Right lobe of liver (tissue), 4 donors: ENCODE results near the gene CAPN5.

Source experiments
- POLR2A ChIP-seq: fragments of 450-650 bp; IDR thresholded peaks from one replicate; pipeline ENCODE4 v1.6.1; 2017; ENCODE audit warnings: antibody characterized with exemption, mild to moderate bottlenecking
- TF ChIP-seq, protein P1 (sequence below), 4 donors: fragments of 200-600 bp in 3 of 4; fragments of 450-650 bp in 1 of 4; IDR thresholded peaks; one replicate each; pipeline versions ENCODE4 v1.5.1 to v1.8.0; 2016 to 2022; ENCODE audit warnings: antibody characterized with exemption in 4 of 4, mild to moderate bottlenecking in 2 of 4
- donor health status: DM: no; HTN: no; CAD: no.
- donor health status: DM: no; HTN: no; CAD: no.
- donor health status: DM: no; HTN: yes; CAD: no.

GRCh38 chr11:77175021-77175842 lies 108.5 kb downstream of the CAPN5 start:
- TF ChIP-seq, protein P1, sequence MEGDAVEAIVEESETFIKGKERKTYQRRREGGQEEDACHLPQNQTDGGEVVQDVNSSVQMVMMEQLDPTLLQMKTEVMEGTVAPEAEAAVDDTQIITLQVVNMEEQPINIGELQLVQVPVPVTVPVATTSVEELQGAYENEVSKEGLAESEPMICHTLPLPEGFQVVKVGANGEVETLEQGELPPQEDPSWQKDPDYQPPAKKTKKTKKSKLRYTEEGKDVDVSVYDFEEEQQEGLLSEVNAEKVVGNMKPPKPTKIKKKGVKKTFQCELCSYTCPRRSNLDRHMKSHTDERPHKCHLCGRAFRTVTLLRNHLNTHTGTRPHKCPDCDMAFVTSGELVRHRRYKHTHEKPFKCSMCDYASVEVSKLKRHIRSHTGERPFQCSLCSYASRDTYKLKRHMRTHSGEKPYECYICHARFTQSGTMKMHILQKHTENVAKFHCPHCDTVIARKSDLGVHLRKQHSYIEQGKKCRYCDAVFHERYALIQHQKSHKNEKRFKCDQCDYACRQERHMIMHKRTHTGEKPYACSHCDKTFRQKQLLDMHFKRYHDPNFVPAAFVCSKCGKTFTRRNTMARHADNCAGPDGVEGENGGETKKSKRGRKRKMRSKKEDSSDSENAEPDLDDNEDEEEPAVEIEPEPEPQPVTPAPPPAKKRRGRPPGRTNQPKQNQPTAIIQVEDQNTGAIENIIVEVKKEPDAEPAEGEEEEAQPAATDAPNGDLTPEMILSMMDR (IDR thresholded peaks at IDR 0.05) = no peak
- no peak for TF ChIP-seq POLR2A
